ENCODE measurements around the gene ADAMTS6. TPM values are rescaled to one million over a fixed set of nuclear protein-coding genes. Genes with fewer than 3 reads are reported as not detected.

ADAMTS6 gene
- total and polyA plus RNA-seq, 2 of the 13 experiments (the other 11 are each of a cell fraction or from before 2014, with no cell fraction given): 3.1 to 8.2 TPM

DNA sequence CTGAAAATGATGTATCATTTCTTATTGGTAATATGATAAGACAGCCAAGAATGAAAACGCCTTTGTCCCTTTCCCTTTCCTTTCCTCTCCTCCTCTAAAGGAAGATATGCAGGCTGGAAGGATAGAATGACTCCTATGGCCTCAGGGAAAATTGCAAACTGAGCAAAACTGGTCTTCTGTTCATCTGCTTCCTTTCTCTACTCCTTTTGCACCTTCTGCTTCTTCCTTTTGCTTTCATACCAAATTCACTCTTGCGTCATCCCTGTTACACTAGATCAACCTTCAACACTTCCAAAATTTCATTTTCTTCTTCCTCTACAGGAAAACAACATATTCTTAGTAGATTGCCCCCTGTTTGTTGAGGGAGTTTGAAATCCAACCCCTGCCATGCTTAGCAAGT lies 234.1 kb downstream of the ADAMTS6 start:
- Histone ChIP-seq H3K27ac (ENCODE audit: extremely low read length, insufficient read depth, low read length) (no peak overlapping the region), H3K79me2 (ENCODE audit: insufficient read depth, low read length) (no peaks in the 10 kb centered on the region), H3K4me3 (replicated peaks in 1 of 3; ENCODE audit: insufficient read depth in 1 of 3, low read depth in 2 of 3, low read length in 3 of 3) (no peak overlapping the region), H3K36me3 (replicated peaks in 1 of 2; ENCODE audit: control insufficient read depth in 1 of 2, insufficient read depth in 2 of 2, low read length in 2 of 2) (no peaks in the 10 kb centered on the region), H3K9ac (ENCODE audit: insufficient read depth, low read depth, low read length) (no peak overlapping the region), H3K27me3 (ENCODE audit: control insufficient read depth in 1 of 2, insufficient read depth in 2 of 2, low read length in 2 of 2) (no peaks in the 10 kb centered on the region), H3K9me3 (ENCODE audit: low read length) (no peaks in the 10 kb centered on the region), H4K20me1 (ENCODE audit: insufficient read depth, low read length) (no peaks in the 10 kb centered on the region), H3K4me1 (ENCODE audit: insufficient read depth, low read length) (peaks cover 14% of the 10 kb centered on the region), H3K4me2 (ENCODE audit: low read depth, low read length) (no peak overlapping the region), H2AFZ (ENCODE audit: low read length) (no peak overlapping the region)
- TF ChIP-seq MED13 (CRISPR knock-in tag; IDR thresholded peaks at IDR 0.05) (no peak), ZSCAN29 (CRISPR knock-in tag; conservative IDR thresholded peaks at IDR 0.05) (no peak)
- POLR2A ChIA-PET: no interaction called here
- FAIRE-seq: no peak
- CTCF ChIA-PET (ENCODE audit: low intra/inter-chr PET ratio, low total read pairs): no interaction called here
- 82% methylated on average over 2 of the region's 2 CpGs for WGBS (ENCODE audit: low lambda C conversion rate)
- in situ Hi-C loops (cut with HindIII; ENCODE audit: extremely low pct_ligation_motif_present, low pct_unique_long_range_greater_than_20kb) (no loop called here), intact Hi-C loops (cut with micrococcal nuclease; ENCODE audit: unreplicated experiment) (no loop called here)
- BruUV-seq (replicated peaks): no TSS peak
- no peak for DNase-seq (ENCODE audit: low spot score)
- no peak for ATAC-seq

DNA sequence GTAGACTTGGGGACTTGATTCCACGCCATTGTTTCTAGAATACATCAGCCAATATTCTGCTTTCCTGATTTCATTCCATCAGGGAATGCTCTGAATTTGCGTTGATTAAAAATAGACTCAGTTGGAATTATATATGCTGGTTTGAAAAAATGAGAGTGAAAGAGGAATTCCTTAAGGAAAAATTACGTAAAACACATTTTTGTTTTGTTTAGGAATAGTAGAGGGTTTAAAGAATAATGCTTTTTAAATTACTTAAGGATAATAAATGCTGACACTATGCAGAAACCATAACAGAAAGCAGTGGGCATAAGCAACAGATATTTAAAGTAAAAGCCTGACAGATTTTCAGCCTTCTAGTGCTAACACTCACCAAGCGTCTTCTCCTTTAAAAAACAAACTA lies 235.0 kb downstream of the ADAMTS6 start:
- WGBS (ENCODE audit: low lambda C conversion rate): 77% methylated on average over 4 of the region's 4 CpGs
- Histone ChIP-seq H3K9me3 (ENCODE audit: low read length) (no peaks in the 10 kb centered on the region), H3K79me2 (ENCODE audit: insufficient read depth, low read length) (no peaks in the 10 kb centered on the region), H3K36me3 (replicated peaks in 1 of 2; ENCODE audit: control insufficient read depth in 1 of 2, insufficient read depth in 2 of 2, low read length in 2 of 2) (no peaks in the 10 kb centered on the region), H4K20me1 (ENCODE audit: insufficient read depth, low read length) (no peaks in the 10 kb centered on the region), H3K27me3 (ENCODE audit: control insufficient read depth in 1 of 2, insufficient read depth in 2 of 2, low read length in 2 of 2) (no peaks in the 10 kb centered on the region), H3K27ac (ENCODE audit: extremely low read length, insufficient read depth, low read length) (no peak overlapping the region), H2AFZ (ENCODE audit: low read length) (no peak overlapping the region), H3K9ac (ENCODE audit: insufficient read depth, low read depth, low read length) (no peak overlapping the region), H3K4me2 (ENCODE audit: low read depth, low read length) (no peak overlapping the region), H3K4me3 (replicated peaks in 1 of 3; ENCODE audit: insufficient read depth in 1 of 3, low read depth in 2 of 3, low read length in 3 of 3) (no peak overlapping the region), H3K4me1 (ENCODE audit: insufficient read depth, low read length) (peaks cover 15% of the 10 kb centered on the region)
- ATAC-seq: no peak
- no TSS peak for BruUV-seq (replicated peaks)
- intact Hi-C loops (cut with micrococcal nuclease; ENCODE audit: unreplicated experiment): no loop called here
- ChIA-PET POLR2A (no interaction called here), CTCF (ENCODE audit: low intra/inter-chr PET ratio, low total read pairs) (no interaction called here)
- DNase-seq (ENCODE audit: low spot score): no peak
- in situ Hi-C loops (cut with HindIII; ENCODE audit: extremely low pct_ligation_motif_present, low pct_unique_long_range_greater_than_20kb): no loop called here
- FAIRE-seq: no peak
- TF ChIP-seq NCOA5 (CRISPR knock-in tag; IDR thresholded peaks at IDR 0.05): no peak
- no peak for TF ChIP-seq XRCC5 (optimal IDR thresholded peaks at IDR 0.05; ENCODE audit: low read length)
- no peak for TF ChIP-seq ZNF329 (CRISPR knock-in tag; IDR thresholded peaks at IDR 0.05; ENCODE audit: low read depth)
- TF ChIP-seq ZIK1 (CRISPR knock-in tag; IDR thresholded peaks at IDR 0.05; ENCODE audit: borderline replicate concordance, low read depth): no peak
- no peak for TF ChIP-seq ZFP90 (CRISPR knock-in tag; IDR thresholded peaks at IDR 0.05; ENCODE audit: borderline replicate concordance)
- no peak for TF ChIP-seq ZZZ3 (CRISPR knock-in tag; IDR thresholded peaks at IDR 0.05; ENCODE audit: borderline replicate concordance)
- TF ChIP-seq ZNF550 (CRISPR knock-in tag; IDR thresholded peaks at IDR 0.05; ENCODE audit: borderline replicate concordance): no peak
- TF ChIP-seq ADNP (CRISPR knock-in tag; IDR thresholded peaks at IDR 0.05): no peak
- TF ChIP-seq, protein P1, sequence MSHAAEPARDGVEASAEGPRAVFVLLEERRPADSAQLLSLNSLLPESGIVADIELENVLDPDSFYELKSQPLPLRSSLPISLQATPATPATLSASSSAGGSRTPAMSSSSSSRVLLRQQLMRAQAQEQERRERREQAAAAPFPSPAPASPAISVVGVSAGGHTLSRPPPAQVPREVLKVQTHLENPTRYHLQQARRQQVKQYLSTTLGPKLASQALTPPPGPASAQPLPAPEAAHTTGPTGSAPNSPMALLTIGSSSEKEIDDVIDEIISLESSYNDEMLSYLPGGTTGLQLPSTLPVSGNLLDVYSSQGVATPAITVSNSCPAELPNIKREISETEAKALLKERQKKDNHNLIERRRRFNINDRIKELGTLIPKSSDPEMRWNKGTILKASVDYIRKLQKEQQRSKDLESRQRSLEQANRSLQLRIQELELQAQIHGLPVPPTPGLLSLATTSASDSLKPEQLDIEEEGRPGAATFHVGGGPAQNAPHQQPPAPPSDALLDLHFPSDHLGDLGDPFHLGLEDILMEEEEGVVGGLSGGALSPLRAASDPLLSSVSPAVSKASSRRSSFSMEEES (CRISPR knock-in tag; IDR thresholded peaks at IDR 0.05): no peak
- TF ChIP-seq, protein P2, sequence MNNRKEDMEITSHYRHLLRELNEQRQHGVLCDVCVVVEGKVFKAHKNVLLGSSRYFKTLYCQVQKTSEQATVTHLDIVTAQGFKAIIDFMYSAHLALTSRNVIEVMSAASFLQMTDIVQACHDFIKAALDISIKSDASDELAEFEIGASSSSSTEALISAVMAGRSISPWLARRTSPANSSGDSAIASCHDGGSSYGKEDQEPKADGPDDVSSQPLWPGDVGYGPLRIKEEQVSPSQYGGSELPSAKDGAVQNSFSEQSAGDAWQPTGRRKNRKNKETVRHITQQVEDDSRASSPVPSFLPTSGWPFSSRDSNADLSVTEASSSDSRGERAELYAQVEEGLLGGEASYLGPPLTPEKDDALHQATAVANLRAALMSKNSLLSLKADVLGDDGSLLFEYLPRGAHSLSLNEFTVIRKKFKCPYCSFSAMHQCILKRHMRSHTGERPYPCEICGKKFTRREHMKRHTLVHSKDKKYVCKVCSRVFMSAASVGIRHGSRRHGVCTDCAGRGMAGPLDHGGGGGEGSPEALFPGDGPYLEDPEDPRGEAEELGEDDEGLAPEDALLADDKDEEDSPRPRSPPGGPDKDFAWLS (CRISPR knock-in tag; IDR thresholded peaks at IDR 0.05; ENCODE audit: borderline replicate concordance): no peak
- TF ChIP-seq SIN3A (IDR thresholded peaks at IDR 0.05; ENCODE audit: borderline replicate concordance, low read depth, low read length): no peak
- TF ChIP-seq ZNF225 (CRISPR knock-in tag; IDR thresholded peaks at IDR 0.05): no peak
- TF ChIP-seq PCBP2 (optimal IDR thresholded peaks at IDR 0.05; ENCODE audit: low read depth, low read length, poor library complexity, severe bottlenecking): no peak
- TF ChIP-seq AGO1 (IDR thresholded peaks at IDR 0.05; ENCODE audit: low read depth, low read length, poor library complexity, severe bottlenecking): no peak
- no peak for TF ChIP-seq PITX1 (CRISPR knock-in tag; IDR thresholded peaks at IDR 0.05)
- no peak for TF ChIP-seq NR1H2 (CRISPR knock-in tag; IDR thresholded peaks at IDR 0.05; ENCODE audit: borderline replicate concordance, low read depth)
